Astrocyte of the cerebellum (primary cell): ENCODE results near the gene PNPLA5.

Source experiments
- DNase-seq: peaks from one replicate; pipeline ENCODE4 v3.0.0-alpha.2; 2011; ENCODE audit warnings: low read depth
- H3K4me3 ChIP-seq: 2 replicates; pipeline ENCODE4 v1.5.1; 2011; ENCODE audit warnings: mild to moderate bottlenecking, low read depth, low read length, moderate library complexity
- CTCF ChIP-seq: IDR thresholded peaks from 2 replicates; pipeline ENCODE4 v1.5.1; 2012; ENCODE audit warnings: low read length, low read depth, moderate library complexity, mild to moderate bottlenecking; ENCODE audit errors: missing control alignments
- in situ Hi-C: cut with HindIII; loops from 2 replicates; pipeline ENCODE4 v1.10.0; 2017; ENCODE audit warnings: low sequenced_read_pairs

The PNPLA5 gene

GRCh38 chr22:43925433-43926348 lies 33.9 kb upstream of the PNPLA5 start:
- peak overlapping the region; percentile 76 for H3K4me3 ChIP-seq
- in situ Hi-C loops: no loop called here
- no peak for TF ChIP-seq CTCF
- DNase-seq: no peak

GRCh38 chr22:43924877-43925276 lies 33.1 kb upstream of the PNPLA5 start:
- TF ChIP-seq CTCF: no peak
- DNase-seq: no peak
- H3K4me3 ChIP-seq: peak overlapping the region; percentile 76
- in situ Hi-C loops: no loop called here

GRCh38 chr22:43923631-43924464 lies 32.0 kb upstream of the PNPLA5 start, which contains the start of gene PNPLA3:
PNPLA3 (plus strand) TSS chr22:43923805; CDS start chr22:43923912, 107 bp downstream.
- peak; percentile 68 for DNase-seq
- TF ChIP-seq CTCF: peak; percentile 26
- peak within 1 kb of the TSS; percentile 76 for H3K4me3 ChIP-seq
- in situ Hi-C loops: no loop called here

GRCh38 chr22:43923191-43923590 lies 31.4 kb upstream of the PNPLA5 start:
- peak overlapping the region; percentile 30 for H3K4me3 ChIP-seq
- in situ Hi-C loops: no loop called here
- no peak for TF ChIP-seq CTCF
- no peak for DNase-seq

- in situ Hi-C loops: no loop called here
- peak; percentile 5 for TF ChIP-seq CTCF
- DNase-seq: no peak
- H3K4me3 ChIP-seq: no peak overlapping the region
Observed at GRCh38 chr22:43922123-43922522, 30.3 kb upstream of the PNPLA5 start.

GRCh38 chr22:43921370-43921769 lies 29.6 kb upstream of the PNPLA5 start:
- no peak for TF ChIP-seq CTCF
- no peak overlapping the region for H3K4me3 ChIP-seq
- in situ Hi-C loops: no loop called here
- DNase-seq: peak; percentile 33
